ENCODE measurements around the gene HDAC4. TPM values are rescaled to one million over a fixed set of nuclear protein-coding genes. Genes with fewer than 3 reads are reported as not detected.
A peak's percentile ranks its signal among the peaks of the same experiment; 100 is the strongest.

HDAC4 gene
- total RNA-seq, 1 donor from 2014 or later, result 44.7 TPM

DNA sequence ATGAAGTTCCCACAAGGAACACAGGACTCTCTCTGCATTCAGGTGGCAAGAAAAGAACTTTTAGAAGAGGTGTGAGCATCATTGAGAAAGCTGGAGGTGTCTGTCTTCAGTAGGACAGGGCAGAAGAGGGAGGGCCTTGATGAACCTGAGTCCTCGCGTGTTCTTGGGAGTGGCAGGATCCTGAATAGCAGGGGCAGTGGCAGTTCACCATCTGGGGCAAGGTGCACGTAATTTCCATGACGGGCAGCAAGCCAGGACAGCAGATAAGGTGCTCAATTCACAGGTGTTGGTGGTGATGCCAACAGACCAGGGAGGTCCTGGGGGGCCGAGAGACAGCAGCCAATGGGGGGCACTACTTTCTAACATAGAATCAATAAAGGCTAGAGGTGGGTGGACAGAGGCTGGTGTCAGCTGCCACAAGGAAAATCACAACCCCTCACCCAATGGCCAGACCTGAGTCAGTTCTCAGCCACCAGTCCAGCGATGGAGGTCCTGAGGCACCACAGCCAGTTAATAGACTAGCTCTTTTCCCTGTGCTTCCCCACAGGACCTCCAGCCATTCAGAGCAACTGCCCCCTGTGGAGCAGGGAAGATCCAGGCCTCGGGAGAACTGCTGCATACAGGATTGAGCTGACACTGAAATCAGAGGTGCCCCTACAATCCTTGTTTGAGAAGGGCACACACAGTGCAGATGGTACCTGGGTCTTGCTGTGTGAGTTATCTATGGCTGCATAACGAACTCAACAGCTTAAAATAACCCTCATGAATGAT, 10.9 kb upstream of the HDAC4 start:
- Mint-ChIP-seq H3K4me3 (no peak overlapping the region), H3K27ac (no peak overlapping the region), H3K36me3 (ENCODE audit: low read depth) (no peaks in the 10 kb centered on the region), H3K9me3 (peaks cover 12% of the 10 kb centered on the region), H3K27me3 (peaks cover 28% of the 10 kb centered on the region), H3K4me1 (peaks cover 10% of the 10 kb centered on the region)
- intact Hi-C loops (cut with micrococcal nuclease), result no loop called here
- DNase-seq, result no peak

DNA sequence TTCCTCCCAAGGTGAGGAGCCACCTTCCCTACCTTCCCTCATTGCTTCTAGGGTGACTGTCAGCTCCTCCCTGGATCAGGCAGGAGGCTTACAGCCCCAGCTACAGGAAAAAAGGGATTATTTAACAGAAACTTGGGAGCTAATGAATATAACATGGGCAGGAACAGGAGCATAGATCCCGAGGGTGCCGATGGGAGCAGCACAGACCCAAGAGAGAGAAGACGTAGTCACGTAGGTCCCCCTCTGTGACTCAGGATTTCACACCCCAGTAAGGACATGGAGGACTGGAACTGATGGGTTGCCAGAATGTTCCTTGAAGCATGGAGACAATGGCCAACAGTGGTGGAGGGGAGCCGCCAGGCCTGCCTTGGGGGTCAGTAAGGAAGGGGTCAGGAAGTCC, 10.3 kb upstream of the HDAC4 start:
- peaks cover 10% of the 10 kb centered on the region for H3K4me1 Mint-ChIP-seq
- peaks cover 12% of the 10 kb centered on the region for H3K9me3 Mint-ChIP-seq
- intact Hi-C loops (cut with micrococcal nuclease), result no loop called here
- peaks cover 25% of the 10 kb centered on the region for H3K27me3 Mint-ChIP-seq
- no peak overlapping the region for H3K27ac Mint-ChIP-seq
- no peaks in the 10 kb centered on the region for H3K36me3 Mint-ChIP-seq (ENCODE audit: low read depth)
- no peak for DNase-seq
- no peak overlapping the region for H3K4me3 Mint-ChIP-seq

DNA sequence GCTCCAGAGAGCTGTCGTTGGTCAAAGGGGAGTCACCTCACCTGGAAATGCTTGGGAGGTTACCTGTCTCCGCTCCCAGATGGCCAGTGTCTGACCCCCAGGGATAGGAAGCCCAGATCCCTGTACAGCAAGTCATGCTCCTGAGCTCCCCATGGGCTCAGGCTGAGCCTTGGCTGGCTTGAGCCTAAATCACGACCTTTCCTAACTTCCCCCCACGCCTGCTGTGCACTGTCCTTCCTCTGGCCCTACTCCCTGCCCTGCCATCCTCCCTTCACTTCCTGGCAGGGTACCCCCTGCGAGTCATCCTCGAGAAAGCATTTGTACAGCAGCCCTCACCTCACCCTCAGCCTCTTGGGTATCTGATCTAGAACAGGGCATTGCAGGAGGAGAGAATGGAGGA, 9.2 kb upstream of the HDAC4 start:
- peaks cover 10% of the 10 kb centered on the region for H3K4me1 Mint-ChIP-seq
- H3K36me3 Mint-ChIP-seq (ENCODE audit: low read depth), result no peaks in the 10 kb centered on the region
- peaks cover 8% of the 10 kb centered on the region for H3K9me3 Mint-ChIP-seq
- H3K27ac Mint-ChIP-seq, result no peak overlapping the region
- H3K4me3 Mint-ChIP-seq, result no peak overlapping the region
- intact Hi-C loops (cut with micrococcal nuclease), result loop anchor here (10.0 kb wide), 1 partner anchor 265 kb away; no protein-coding TSS in a partner anchor
- H3K27me3 Mint-ChIP-seq, result peaks cover 28% of the 10 kb centered on the region
- DNase-seq, result no peak

DNA sequence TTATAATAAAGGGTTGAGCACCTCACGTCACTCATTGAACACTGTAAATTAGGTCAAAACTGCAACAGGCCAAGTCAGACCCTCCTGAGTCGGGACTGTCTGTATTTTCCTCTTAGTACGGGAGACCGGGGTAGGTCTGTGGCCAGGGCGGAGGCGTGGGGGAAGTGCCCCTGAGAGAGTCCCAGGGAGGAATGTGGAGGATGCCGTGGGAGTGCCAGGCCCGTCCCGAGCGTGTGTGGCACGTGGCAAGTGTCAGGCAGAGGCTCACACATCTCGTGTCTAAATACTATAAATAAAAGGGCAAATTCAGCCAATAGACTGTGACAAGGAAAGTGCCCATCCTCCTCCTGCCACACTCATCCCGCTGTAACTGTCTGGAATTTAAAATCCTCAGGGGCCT, 6.3 kb upstream of the HDAC4 start:
- H3K27ac Mint-ChIP-seq, result no peak overlapping the region
- peaks cover 4% of the 10 kb centered on the region for H3K9me3 Mint-ChIP-seq
- H3K36me3 Mint-ChIP-seq (ENCODE audit: low read depth), result peaks cover 2% of the 10 kb centered on the region
- intact Hi-C loops (cut with micrococcal nuclease), result loop anchor here (10.0 kb wide), 1 partner anchor 262 kb away; no protein-coding TSS in a partner anchor
- no peak overlapping the region for H3K4me3 Mint-ChIP-seq
- no peak for DNase-seq
- H3K4me1 Mint-ChIP-seq, result peaks cover 12% of the 10 kb centered on the region
- H3K27me3 Mint-ChIP-seq, result peaks cover 37% of the 10 kb centered on the region

DNA sequence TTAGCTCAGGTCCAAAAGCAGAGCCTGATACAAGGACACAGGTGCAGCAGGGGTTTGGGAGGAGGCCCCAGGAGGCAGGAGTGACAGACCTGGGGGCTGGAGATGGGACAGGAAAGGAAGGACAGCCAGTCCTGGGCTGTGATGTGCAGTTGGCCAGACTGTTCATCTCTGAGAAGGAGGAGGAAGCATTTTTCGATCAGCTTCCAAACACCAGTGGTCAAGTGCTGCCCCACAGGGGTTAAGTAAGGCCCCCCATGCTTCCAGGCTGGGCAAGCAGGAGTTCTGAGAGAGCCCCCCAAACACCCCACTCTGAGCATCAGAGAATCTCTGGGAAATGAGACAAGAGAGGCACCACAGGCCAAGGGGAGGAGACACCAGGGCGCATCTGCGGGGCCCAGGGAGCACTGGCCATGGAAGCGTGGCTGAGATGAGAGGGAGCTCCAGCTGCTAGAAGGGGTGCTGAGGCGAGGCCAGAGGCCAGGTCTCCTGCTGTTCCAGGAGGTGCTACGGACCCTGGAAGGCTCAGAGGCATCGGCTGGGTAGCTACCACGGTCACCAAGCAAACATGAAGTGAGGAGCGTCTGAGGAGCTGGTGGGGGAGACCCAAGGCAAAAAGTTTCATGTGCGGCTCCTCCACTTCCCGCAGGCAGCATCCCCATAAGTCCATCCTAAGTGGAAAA, 5.6 kb upstream of the HDAC4 start:
- intact Hi-C loops (cut with micrococcal nuclease), result loop anchor here (10.0 kb wide), 1 partner anchor 262 kb away; no protein-coding TSS in a partner anchor
- Mint-ChIP-seq H3K4me1 (peaks cover 15% of the 10 kb centered on the region), H3K27me3 (peaks cover 37% of the 10 kb centered on the region)

DNA sequence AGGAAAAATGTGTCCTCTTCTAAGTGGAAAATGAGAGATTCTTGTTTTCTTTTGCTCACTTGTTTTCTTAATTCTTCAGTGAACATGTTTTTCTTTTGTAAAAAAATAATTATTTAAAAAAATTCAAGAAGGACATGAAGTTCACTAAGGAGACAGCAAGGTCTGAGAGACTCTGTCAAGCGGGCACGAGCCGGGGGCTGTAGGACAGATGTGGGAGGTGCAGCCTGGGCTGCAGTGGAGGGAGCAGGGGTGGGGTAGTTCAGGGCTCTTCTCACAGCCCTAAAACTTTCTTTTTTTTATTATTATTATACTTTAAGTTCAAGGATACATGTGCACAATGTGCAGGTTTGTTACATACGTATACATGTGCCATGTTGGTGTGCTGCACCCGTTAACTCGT, 4.3 kb upstream of the HDAC4 start:
- H3K4me1 Mint-ChIP-seq, result peaks cover 15% of the 10 kb centered on the region
- DNase-seq, result no peak
- H3K9me3 Mint-ChIP-seq, result peaks cover 4% of the 10 kb centered on the region
- H3K36me3 Mint-ChIP-seq (ENCODE audit: low read depth), result peaks cover 2% of the 10 kb centered on the region
- H3K27me3 Mint-ChIP-seq, result peaks cover 26% of the 10 kb centered on the region
- H3K27ac Mint-ChIP-seq, result no peak overlapping the region
- no peak overlapping the region for H3K4me3 Mint-ChIP-seq
- intact Hi-C loops (cut with micrococcal nuclease), result loop anchor here (10.0 kb wide), 1 partner anchor 260 kb away; no protein-coding TSS in a partner anchor

More for the DNA sequence above, 5.6 kb upstream of the HDAC4 start:
- H3K4me3 Mint-ChIP-seq, result no peak overlapping the region
- peaks cover 4% of the 10 kb centered on the region for H3K9me3 Mint-ChIP-seq
- peaks cover 2% of the 10 kb centered on the region for H3K36me3 Mint-ChIP-seq (ENCODE audit: low read depth)
- DNase-seq, result no peak
- no peak overlapping the region for H3K27ac Mint-ChIP-seq

DNA sequence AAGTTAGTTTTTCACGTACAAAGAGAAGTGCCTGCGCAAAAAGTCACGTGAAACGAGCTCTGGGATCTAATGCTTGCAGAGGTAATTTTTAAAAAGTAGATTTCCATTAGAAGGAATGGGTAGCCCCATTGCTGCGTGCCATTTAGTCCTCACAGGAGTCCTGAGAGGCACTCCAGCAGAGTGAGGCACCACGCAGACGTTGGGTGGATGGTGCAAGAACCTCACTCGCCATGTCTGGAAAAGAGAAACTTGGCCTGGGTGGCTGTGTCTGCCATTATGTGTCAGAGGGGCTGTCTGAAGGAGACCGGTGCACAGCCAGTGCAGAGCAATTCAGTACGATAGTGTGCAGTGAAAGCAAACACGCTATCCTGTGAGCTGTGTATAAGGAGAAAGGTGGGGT, 1.8 kb upstream of the HDAC4 start:
- H3K36me3 Mint-ChIP-seq (ENCODE audit: low read depth), result peaks cover 3% of the 10 kb centered on the region
- peak overlapping the region; percentile 99 for H3K27ac Mint-ChIP-seq
- intact Hi-C loops (cut with micrococcal nuclease), result loop anchor here (10.0 kb wide), 1 partner anchor 258 kb away; no protein-coding TSS in a partner anchor
- peaks cover 20% of the 10 kb centered on the region for H3K27me3 Mint-ChIP-seq
- peaks cover 4% of the 10 kb centered on the region for H3K9me3 Mint-ChIP-seq
- peak overlapping the region; percentile 93 for H3K4me3 Mint-ChIP-seq
- peaks cover 34% of the 10 kb centered on the region for H3K4me1 Mint-ChIP-seq
- DNase-seq, result no peak

DNA sequence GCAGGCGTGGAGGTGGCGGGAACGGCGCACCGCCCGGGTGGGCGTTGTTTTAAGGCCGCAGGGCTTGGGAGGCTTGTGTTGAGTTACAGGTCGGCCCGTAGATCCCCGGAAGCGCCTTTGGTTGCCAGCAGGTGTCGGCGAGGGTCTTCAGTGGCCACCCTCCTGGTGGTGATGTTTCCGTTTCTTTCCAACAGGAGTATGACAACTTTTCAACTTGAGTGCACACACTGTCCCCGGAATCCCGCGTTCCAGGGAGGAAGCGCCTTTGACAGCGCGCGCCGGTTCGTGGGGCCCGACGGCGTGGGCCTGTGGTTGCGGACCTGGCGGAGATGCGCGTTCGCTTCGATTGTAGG, 1.0 kb upstream of the HDAC4 start:
- H3K9me3 Mint-ChIP-seq, result peaks cover 4% of the 10 kb centered on the region
- H3K36me3 Mint-ChIP-seq (ENCODE audit: low read depth), result peaks cover 5% of the 10 kb centered on the region
- H3K27ac Mint-ChIP-seq, result peak overlapping the region; percentile 99
- intact Hi-C loops (cut with micrococcal nuclease), result loop anchor here (1.0 to 10.0 kb wide), 8 partner anchors 21 to 623 kb away; partner anchors contain the start of gene NDUFA10
- peak overlapping the region; percentile 93 for H3K4me3 Mint-ChIP-seq
- H3K4me1 Mint-ChIP-seq, result peaks cover 39% of the 10 kb centered on the region
- DNase-seq, result no peak
- peaks cover 20% of the 10 kb centered on the region for H3K27me3 Mint-ChIP-seq

DNA sequence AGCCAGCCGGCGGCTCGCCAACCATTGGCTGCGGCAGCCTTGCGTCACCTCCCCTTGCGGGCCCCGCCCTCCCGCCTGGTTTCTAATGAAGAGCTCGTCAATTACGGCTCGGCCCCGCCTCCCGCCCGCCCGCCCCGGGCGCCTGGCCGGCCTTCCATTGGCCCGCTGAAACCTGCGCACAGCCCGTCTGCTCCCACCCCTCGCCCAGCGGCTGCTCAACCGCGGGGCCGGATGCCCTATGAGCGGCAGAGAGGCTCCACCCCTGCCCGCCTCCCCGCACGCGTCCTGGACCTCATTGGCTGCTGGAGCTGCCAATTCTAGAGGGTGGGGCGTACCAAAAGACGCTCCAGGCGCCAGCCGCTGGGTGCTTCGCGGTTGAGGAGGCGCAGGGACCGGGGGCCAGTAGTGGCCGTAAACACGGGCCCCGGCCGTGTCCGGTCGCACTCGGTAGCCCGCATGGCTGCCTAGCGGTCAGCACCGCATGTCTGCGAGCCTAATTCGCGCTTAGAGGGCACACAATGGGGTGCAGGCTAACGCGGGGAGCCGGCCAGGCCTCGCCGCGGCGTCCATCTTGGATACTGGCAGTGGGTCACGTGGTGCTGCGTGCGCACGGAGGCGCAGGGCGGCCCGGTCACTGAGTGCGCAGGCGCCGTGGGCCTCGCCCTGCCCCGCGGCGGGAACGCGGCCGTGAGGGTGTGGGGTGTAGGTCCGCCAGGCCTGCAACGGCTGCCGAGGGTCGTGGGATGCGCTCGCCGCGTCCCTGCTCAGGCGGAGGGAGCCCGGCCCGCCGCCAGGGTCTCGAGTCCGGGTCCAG, 454 bp upstream of the HDAC4 start:
- Mint-ChIP-seq H3K9me3 (peaks cover 4% of the 10 kb centered on the region), H3K4me3 (peak overlapping the region; percentile 93), H3K4me1 (peaks cover 45% of the 10 kb centered on the region), H3K27ac (peak overlapping the region; percentile 99), H3K27me3 (peaks cover 20% of the 10 kb centered on the region), H3K36me3 (ENCODE audit: low read depth) (peaks cover 5% of the 10 kb centered on the region)
- peak; percentile 100 for DNase-seq
- intact Hi-C loops (cut with micrococcal nuclease), result loop anchor here (1.0 to 10.0 kb wide), 8 partner anchors 20 to 624 kb away; partner anchors contain the start of gene NDUFA10

DNA sequence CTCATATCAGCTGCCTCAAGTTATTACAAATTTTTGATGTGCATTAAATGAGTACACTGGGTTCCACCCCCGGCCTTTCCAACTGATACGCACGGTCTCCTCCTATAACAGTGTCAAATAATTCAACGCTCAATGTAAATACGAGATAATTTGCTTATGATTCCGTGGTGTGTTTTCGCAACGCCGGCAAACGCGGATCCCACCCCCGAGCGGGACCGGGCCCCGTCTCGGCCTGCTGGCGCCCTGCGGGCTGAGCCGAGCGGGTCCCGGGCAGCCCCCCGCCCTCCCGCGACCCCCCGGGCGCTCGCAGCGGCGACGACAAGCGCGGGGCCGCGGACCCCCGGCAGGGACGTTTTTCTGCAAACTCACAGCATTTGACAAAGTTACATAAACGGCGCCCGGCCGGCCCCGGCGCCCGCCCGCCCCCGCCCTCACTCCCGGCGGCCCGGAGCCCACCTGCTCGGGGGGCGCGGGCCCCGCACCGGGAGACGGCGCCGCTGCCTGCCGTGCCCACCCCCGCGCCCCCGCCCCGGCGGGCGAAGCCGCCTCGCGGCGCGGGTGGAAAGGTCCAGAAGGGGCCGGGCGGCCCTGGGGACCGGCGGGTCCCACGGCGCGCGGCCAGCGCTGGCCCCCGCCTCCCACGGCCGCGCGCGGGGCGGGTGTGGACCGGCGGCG, 762 bp downstream of the HDAC4 start:
- peaks cover 4% of the 10 kb centered on the region for H3K9me3 Mint-ChIP-seq
- H3K27ac Mint-ChIP-seq, result peak overlapping the region; percentile 80
- H3K4me3 Mint-ChIP-seq, result peak overlapping the region; percentile 93
- peaks cover 14% of the 10 kb centered on the region for H3K27me3 Mint-ChIP-seq
- intact Hi-C loops (cut with micrococcal nuclease), result loop anchor here (2.0 to 10.0 kb wide), 5 partner anchors 73 to 255 kb away; no protein-coding TSS in a partner anchor
- H3K36me3 Mint-ChIP-seq (ENCODE audit: low read depth), result peaks cover 5% of the 10 kb centered on the region
- peak; percentile 75 for DNase-seq
- peaks cover 47% of the 10 kb centered on the region for H3K4me1 Mint-ChIP-seq

DNA sequence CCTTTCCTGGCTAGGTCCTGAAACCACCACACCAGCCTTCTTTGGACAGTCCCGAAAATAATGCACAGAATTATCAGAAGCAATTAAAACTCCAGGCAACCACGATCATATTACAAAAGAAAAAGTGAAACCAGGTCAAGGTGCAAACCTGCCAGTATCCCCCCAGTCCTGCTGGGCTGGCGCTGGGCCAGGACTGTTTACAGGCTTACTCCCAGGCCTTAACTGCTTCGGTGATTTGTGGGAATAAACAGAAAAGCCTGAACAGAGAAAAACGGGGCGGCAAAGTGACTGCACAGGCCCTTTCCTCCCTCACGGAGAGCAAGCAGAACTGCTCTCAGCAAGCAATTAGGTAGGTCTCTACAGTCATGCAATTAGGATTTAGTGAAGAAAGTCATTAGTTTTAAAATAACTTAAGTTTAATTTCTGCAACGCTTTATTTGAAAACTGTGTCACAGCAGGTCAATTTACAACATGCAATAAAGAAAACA, 1.3 kb downstream of the HDAC4 start:
- peak overlapping the region; percentile 80 for H3K27ac Mint-ChIP-seq
- peaks cover 11% of the 10 kb centered on the region for H3K27me3 Mint-ChIP-seq
- peaks cover 3% of the 10 kb centered on the region for H3K9me3 Mint-ChIP-seq
- peaks cover 5% of the 10 kb centered on the region for H3K36me3 Mint-ChIP-seq (ENCODE audit: low read depth)
- intact Hi-C loops (cut with micrococcal nuclease), result no loop called here
- DNase-seq, result peak; percentile 87
- peaks cover 53% of the 10 kb centered on the region for H3K4me1 Mint-ChIP-seq
- peak overlapping the region; percentile 93 for H3K4me3 Mint-ChIP-seq

DNA sequence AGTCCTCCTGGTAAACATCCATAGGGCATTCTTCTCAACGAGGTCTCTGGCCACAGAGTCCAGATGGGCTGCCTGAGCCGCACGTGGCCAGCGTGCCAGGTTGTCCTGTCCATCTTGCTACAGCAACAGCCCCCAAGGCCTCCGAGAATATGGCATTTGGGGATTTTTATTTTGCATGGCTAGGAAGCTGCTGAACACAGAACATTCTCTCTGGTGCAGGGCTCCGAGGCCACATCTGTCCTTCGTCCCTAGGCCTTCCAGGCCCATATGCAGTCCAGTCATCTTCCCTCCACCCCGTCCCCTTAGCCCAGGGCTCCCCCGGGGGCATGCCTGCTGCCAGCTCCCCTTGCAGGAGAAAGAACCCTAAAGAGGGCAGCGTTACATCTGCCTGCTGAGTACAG, 2.3 kb downstream of the HDAC4 start:
- H3K4me3 Mint-ChIP-seq, result no peak overlapping the region
- H3K9me3 Mint-ChIP-seq, result no peaks in the 10 kb centered on the region
- H3K4me1 Mint-ChIP-seq, result peaks cover 55% of the 10 kb centered on the region
- no peak overlapping the region for H3K27ac Mint-ChIP-seq
- H3K36me3 Mint-ChIP-seq (ENCODE audit: low read depth), result peaks cover 7% of the 10 kb centered on the region
- DNase-seq, result no peak
- intact Hi-C loops (cut with micrococcal nuclease), result no loop called here
- peaks cover 4% of the 10 kb centered on the region for H3K27me3 Mint-ChIP-seq

DNA sequence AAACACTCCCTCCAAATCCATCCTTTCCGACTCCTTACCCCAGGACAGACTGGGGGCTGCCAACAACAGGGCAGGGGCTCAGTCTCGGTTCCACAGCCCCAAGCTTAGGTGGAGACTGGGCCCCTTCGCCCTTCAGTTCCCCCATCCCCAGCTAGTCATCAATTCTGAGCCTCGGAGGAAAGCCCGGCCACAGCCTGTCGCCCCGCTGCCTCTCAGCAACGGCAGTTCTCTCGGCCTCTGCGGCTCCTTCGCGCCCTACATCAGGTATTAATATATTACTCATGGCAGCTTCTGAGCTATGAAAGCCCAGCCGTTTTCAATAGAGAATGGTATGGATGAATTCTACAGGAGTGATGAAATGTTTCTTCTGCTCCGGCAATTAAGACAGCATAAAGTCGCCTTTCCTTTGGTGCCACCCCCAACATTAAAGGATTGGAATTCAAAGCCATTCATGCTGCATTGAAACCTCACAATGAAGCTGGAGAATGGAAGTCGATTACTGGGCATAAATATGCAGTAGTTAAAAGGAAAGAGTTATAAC, 2.8 kb downstream of the HDAC4 start:
- H3K36me3 Mint-ChIP-seq (ENCODE audit: low read depth), result peaks cover 6% of the 10 kb centered on the region
- no peak overlapping the region for H3K27ac Mint-ChIP-seq
- intact Hi-C loops (cut with micrococcal nuclease), result no loop called here
- no peak for DNase-seq
- peaks cover 59% of the 10 kb centered on the region for H3K4me1 Mint-ChIP-seq
- no peak overlapping the region for H3K4me3 Mint-ChIP-seq
- no peaks in the 10 kb centered on the region for H3K9me3 Mint-ChIP-seq
- no peaks in the 10 kb centered on the region for H3K27me3 Mint-ChIP-seq
